WTC11 (cell line): Measurements from ENCODE around the gene STK32B.

Experiments used
- CTCF ChIP-seq: fragments of 200-600 bp; IDR thresholded peaks from 2 replicates; pipeline ENCODE4 v1.8.0; 2022; ENCODE audit warnings: antibody characterized with exemption
- GABPB1 ChIP-seq: sonication (generic); formaldehyde crosslinking; IDR thresholded peaks from 2 replicates; pipeline ENCODE4 v1.8.1; 2023; ENCODE audit warnings: mild to moderate bottlenecking, missing genetic modification reagents
- SP1 ChIP-seq: sonication (generic); formaldehyde crosslinking; conservative IDR thresholded peaks from 2 replicates; pipeline ENCODE4 v1.8.1; 2022; ENCODE audit warnings: missing genetic modification reagents
- ZNF121 ChIP-seq: sonication (generic); formaldehyde crosslinking; IDR thresholded peaks from 2 replicates; pipeline ENCODE4 v1.8.0; 2023; ENCODE audit warnings: missing genetic modification reagents

GRCh38 chr4:5186271-5187064 lies 135.2 kb downstream of the STK32B start:
- TF ChIP-seq CTCF (no peak), SP1 (CRISPR knock-in tag) (no peak), GABPB1 (CRISPR knock-in tag) (no peak), ZNF121 (CRISPR knock-in tag) (no peak)
